SK-N-SH (cell line): ENCODE results near the gene CDK10. TPM values are rescaled to one million over a fixed set of nuclear protein-coding genes. Genes with fewer than 3 reads are reported as not detected.

Source experiments
- CTCF ChIA-PET: fragments of 300-600, 350-600 bp; formaldehyde crosslinking; extraction: SDS; loops from one replicate; lab custom pipeline; 2021; lab: Yijun Ruan, JAX
- POLR2A ChIA-PET: fragments of 350-600 bp; sonication (Branson Sonifier 250); formaldehyde crosslinking; extraction: SDS; loops from one replicate; lab custom pipeline; 2020; ENCODE audit warnings: antibody characterized with exemption, inconsistent platforms; lab: Yijun Ruan, JAX
- DNase-seq: peaks from one replicate; pipeline ENCODE4 v3.0.0; 2012
- H2AFZ ChIP-seq: fragments of 200-600 bp; sonication (generic); 2 replicates; pipeline ENCODE4 v1.8.1; 2016; ENCODE audit warnings: antibody characterized with exemption, mild to moderate bottlenecking, low read depth
- H3F3A ChIP-seq: fragments of 200-600 bp; sonication (generic); replicated peaks from 2 replicates; pipeline ENCODE3; 2016; ENCODE audit warnings: antibody characterized with exemption, mild to moderate bottlenecking; ENCODE audit not compliant: insufficient read depth
- H3K27ac ChIP-seq, 2 experiments: fragments of 200-500 bp in 1 of 2; fragments of 200-600 bp in 1 of 2; sonication (Bioruptor generic) in 1 of 2; sonication (generic), shearing (Covaris generic) in 1 of 2; 2 replicates each; pipeline versions ENCODE4 v1.5.1 to v1.6.1; 2014 to 2016; ENCODE audit warnings: low read depth in 2 of 2, inconsistent platforms in 1 of 2, low read length in 1 of 2, mild to moderate bottlenecking in 1 of 2, mixed read lengths in 1 of 2
- H3K27me3 ChIP-seq: fragments of 200-600 bp; sonication (generic), shearing (Covaris generic); 2 replicates; pipeline ENCODE4 v1.6.1; 2016; ENCODE audit warnings: mixed run types; ENCODE audit not compliant: insufficient read depth
- H3K36me3 ChIP-seq, 2 experiments: fragments of 200-500 bp in 1 of 2; fragments of 200-600 bp in 1 of 2; sonication (Bioruptor generic) in 1 of 2; sonication (generic) in 1 of 2; replicated peaks in 1 of 2; 2 replicates each; pipeline versions ENCODE3 to v1.5.1; 2014 to 2016; ENCODE audit warnings: low read length in 1 of 2, mild to moderate bottlenecking in 1 of 2; ENCODE audit not compliant: insufficient read depth in 2 of 2, control insufficient read depth in 1 of 2
- H3K4me1 ChIP-seq, 2 experiments: fragments of 200-500 bp in 1 of 2; fragments of 200-600 bp in 1 of 2; sonication (Bioruptor generic) in 1 of 2; sonication (generic), shearing (Covaris generic) in 1 of 2; 2 replicates each; pipeline versions ENCODE4 v1.5.1 to v1.6.1; 2014 to 2016; ENCODE audit warnings: low read depth in 1 of 2, low read length in 1 of 2, mixed run types in 1 of 2; ENCODE audit not compliant: insufficient read depth in 2 of 2, control insufficient read depth in 1 of 2
- H3K4me2 ChIP-seq: fragments of 200-600 bp; sonication (generic), shearing (Covaris generic); 2 replicates; pipeline ENCODE4 v1.6.1; 2017; ENCODE audit warnings: mixed run types
- H3K4me3 ChIP-seq, 2 experiments: fragments of 200-500 bp in 1 of 2; fragments of 200-600 bp in 1 of 2; sonication (Bioruptor generic) in 1 of 2; sonication (generic), shearing (Covaris generic) in 1 of 2; 2 replicates each; pipeline versions ENCODE4 v1.5.1 to v1.8.1; 2014 to 2016; ENCODE audit warnings: low read depth in 2 of 2, inconsistent platforms in 1 of 2, low read length in 1 of 2, mild to moderate bottlenecking in 1 of 2, mixed read lengths in 1 of 2, moderate library complexity in 1 of 2
- H3K79me2 ChIP-seq: fragments of 200-600 bp; sonication (generic); 2 replicates; pipeline ENCODE4 v1.8.1; 2017; ENCODE audit warnings: mild to moderate bottlenecking; ENCODE audit not compliant: insufficient read depth
- H3K9ac ChIP-seq: fragments of 200-600 bp; sonication (generic); 2 replicates; pipeline ENCODE4 v1.6.1; 2017; ENCODE audit warnings: mixed run types
- H3K9me2 ChIP-seq: fragments of 200-600 bp; sonication (generic); 2 replicates; pipeline ENCODE4 v1.6.1; 2017; ENCODE audit warnings: mixed run types
- H3K9me3 ChIP-seq: fragments of 200-600 bp; sonication (generic); 2 replicates; pipeline ENCODE4 v1.6.1; 2017; ENCODE audit warnings: mixed run types, mild to moderate bottlenecking, moderate library complexity
- H4K20me1 ChIP-seq: fragments of 200-600 bp; sonication (generic); 2 replicates; pipeline ENCODE4 v1.6.1; 2017; ENCODE audit warnings: mild to moderate bottlenecking, mixed run types; ENCODE audit not compliant: insufficient read depth
- FOSL2 ChIP-seq: IDR thresholded peaks from 2 replicates; pipeline ENCODE4 v1.4.0; 2012; ENCODE audit warnings: low read depth, mild to moderate bottlenecking, moderate library complexity, borderline replicate concordance
- MAX ChIP-seq: IDR thresholded peaks from 2 replicates; pipeline ENCODE4 v1.4.0; 2012; ENCODE audit warnings: low read depth
- MEF2A ChIP-seq: IDR thresholded peaks from 2 replicates; pipeline ENCODE4 v1.4.0; 2012; ENCODE audit warnings: low read depth, borderline replicate concordance
- MXI1 ChIP-seq: IDR thresholded peaks from 2 replicates; pipeline ENCODE4 v1.6.1; 2012; ENCODE audit warnings: mild to moderate bottlenecking, low read depth, low read length, improper control_type of control experiment
- NFIC ChIP-seq: IDR thresholded peaks from 2 replicates; pipeline ENCODE4 v1.4.0; 2012; ENCODE audit warnings: borderline replicate concordance
- NRF1 ChIP-seq: IDR thresholded peaks from 2 replicates; pipeline ENCODE4 v1.6.1; 2012; ENCODE audit warnings: low read depth, mild to moderate bottlenecking, low read length
- PBX3 ChIP-seq: IDR thresholded peaks from 2 replicates; pipeline ENCODE4; 2012
- POLR2AphosphoS5 ChIP-seq: IDR thresholded peaks from 2 replicates; pipeline ENCODE4 v1.6.1; 2012; ENCODE audit warnings: low read depth, low read length
- RAD21 ChIP-seq: IDR thresholded peaks from 2 replicates; pipeline ENCODE4 v1.6.1; 2012; ENCODE audit warnings: mild to moderate bottlenecking, low read length
- RCOR1 ChIP-seq: fragments of 150-350 bp; IDR thresholded peaks from 2 replicates; pipeline ENCODE4 v1.6.1; 2017; ENCODE audit warnings: antibody characterized with exemption, low read length
- RFX5 ChIP-seq: IDR thresholded peaks from 2 replicates; pipeline ENCODE4 v1.6.1; 2012; ENCODE audit warnings: mild to moderate bottlenecking, improper control_type of control experiment, low read length
- SIN3A ChIP-seq: IDR thresholded peaks from 2 replicates; pipeline ENCODE4 v1.6.1; 2012; ENCODE audit warnings: low read depth, mild to moderate bottlenecking, low read length, moderate library complexity, borderline replicate concordance
- TAF1 ChIP-seq: IDR thresholded peaks from 2 replicates; pipeline ENCODE4 v1.6.1; 2012; ENCODE audit warnings: low read depth, mild to moderate bottlenecking, low read length, moderate library complexity, borderline replicate concordance
- TEAD4 ChIP-seq: IDR thresholded peaks from 2 replicates; pipeline ENCODE4 v1.4.0; 2012; ENCODE audit warnings: mild to moderate bottlenecking, borderline replicate concordance; ENCODE audit not compliant: insufficient read depth
- WGBS: methylation state at CpG from one replicate; pipeline ENCODE4 v1.1.6; 2017; ENCODE audit warnings: low lambda C conversion rate; 5-methylcytosine and 5-hydroxymethylcytosine counted together
- polyA plus RNA-seq, 3 experiments: library from polyadenylated mRNA; depleted of rRNA; stranded (reverse); fragments of >200 nt; gene quantifications; 2 replicates each; pipeline ENCODE4 v1.2.3, GENCODE V29; 2012
- TF ChIP-seq, protein P1 (sequence below): IDR thresholded peaks from 2 replicates; pipeline ENCODE4 v1.4.0; 2012; ENCODE audit warnings: low read depth, borderline replicate concordance

CDK10 gene
- polyA plus RNA-seq, 1 of the 3 experiments (the other 2 are of a cell fraction) = 84.7 TPM

- ChIA-PET POLR2A (interaction anchor here (1.4 kb wide), 1 partner anchor 18 kb away, joined by 4 read pairs; the partner anchor contains the start of gene CDK10), CTCF (interaction anchor here (1.6 to 2.5 kb wide), 3 partner anchors 10 to 31 kb away, joined by 4 to 8 read pairs (median 7); partner anchors contain the start of genes CHMP1A and SPATA33)
- Histone ChIP-seq H3K36me3 (peaks cover 0 to 5% of the 10 kb centered on the region in 2 experiments), H3K4me2 (no peak overlapping the region), H3K9ac (no peak overlapping the region), H3K27ac (no peak overlapping the region), H2AFZ (no peak overlapping the region), H3K9me2 (no peaks in the 10 kb centered on the region), H4K20me1 (no peaks in the 10 kb centered on the region), H3K4me1 (no peaks in the 10 kb centered on the region), H3K9me3 (no peaks in the 10 kb centered on the region), H3K79me2 (no peaks in the 10 kb centered on the region), H3K27me3 (no peaks in the 10 kb centered on the region), H3F3A (peaks cover 4% of the 10 kb centered on the region), H3K4me3 (no peak overlapping the region)
- no peak for DNase-seq
- WGBS = 87% methylated on average over 5 of the region's 5 CpGs
- TF ChIP-seq TAF1 (no peak), TEAD4 (no peak), PBX3 (no peak), NFIC (no peak), MEF2A (no peak), POLR2AphosphoS5 (no peak), MXI1 (no peak), RAD21 (no peak), SIN3A (no peak), RFX5 (no peak)
- TF ChIP-seq, protein P1, sequence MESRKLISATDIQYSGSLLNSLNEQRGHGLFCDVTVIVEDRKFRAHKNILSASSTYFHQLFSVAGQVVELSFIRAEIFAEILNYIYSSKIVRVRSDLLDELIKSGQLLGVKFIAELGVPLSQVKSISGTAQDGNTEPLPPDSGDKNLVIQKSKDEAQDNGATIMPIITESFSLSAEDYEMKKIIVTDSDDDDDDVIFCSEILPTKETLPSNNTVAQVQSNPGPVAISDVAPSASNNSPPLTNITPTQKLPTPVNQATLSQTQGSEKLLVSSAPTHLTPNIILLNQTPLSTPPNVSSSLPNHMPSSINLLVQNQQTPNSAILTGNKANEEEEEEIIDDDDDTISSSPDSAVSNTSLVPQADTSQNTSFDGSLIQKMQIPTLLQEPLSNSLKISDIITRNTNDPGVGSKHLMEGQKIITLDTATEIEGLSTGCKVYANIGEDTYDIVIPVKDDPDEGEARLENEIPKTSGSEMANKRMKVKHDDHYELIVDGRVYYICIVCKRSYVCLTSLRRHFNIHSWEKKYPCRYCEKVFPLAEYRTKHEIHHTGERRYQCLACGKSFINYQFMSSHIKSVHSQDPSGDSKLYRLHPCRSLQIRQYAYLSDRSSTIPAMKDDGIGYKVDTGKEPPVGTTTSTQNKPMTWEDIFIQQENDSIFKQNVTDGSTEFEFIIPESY = no peak
Measured at GRCh38 chr16:89668790-89669158, 17.7 kb upstream of the CDK10 start.

DNA sequence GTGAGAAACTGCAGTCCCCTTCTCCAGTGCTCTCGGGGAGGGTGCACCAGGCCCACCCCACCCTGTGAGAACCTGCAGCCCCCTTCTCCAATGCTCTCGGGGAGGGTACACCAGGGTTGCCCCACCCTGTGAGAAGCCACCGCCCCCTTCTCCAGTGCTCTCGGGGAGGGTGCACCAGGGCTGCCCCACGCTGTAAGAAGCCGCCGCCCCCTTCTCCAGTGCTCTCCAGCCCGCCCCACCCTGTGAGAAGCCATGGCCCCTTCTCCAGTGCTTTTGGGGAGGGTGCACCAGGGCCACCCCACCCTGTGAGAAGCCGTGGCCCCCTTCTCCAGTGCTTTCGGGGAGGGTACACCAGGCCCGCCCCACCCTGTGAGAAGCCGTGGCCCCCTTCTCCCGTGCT is 16.7 kb upstream of the CDK10 start:
- H3K4me2 ChIP-seq = no peak overlapping the region
- TF ChIP-seq MAX = no peak
- TF ChIP-seq FOSL2 = no peak
- TF ChIP-seq, protein P1 = no peak
- TF ChIP-seq NRF1 = no peak
- no peak for TF ChIP-seq RCOR1
- no peak for TF ChIP-seq RFX5
- TF ChIP-seq, all 33 proteins: peak for 0
- Histone ChIP-seq H3K9me2 (no peaks in the 10 kb centered on the region), H3F3A (peaks cover 4% of the 10 kb centered on the region), H3K79me2 (no peaks in the 10 kb centered on the region), H3K27ac (no peak overlapping the region), H3K36me3 (peaks cover 0 to 5% of the 10 kb centered on the region in 2 experiments), H3K9ac (no peak overlapping the region), H3K27me3 (no peaks in the 10 kb centered on the region), H3K9me3 (no peaks in the 10 kb centered on the region), H2AFZ (no peak overlapping the region), H3K4me3 (no peak overlapping the region), H3K4me1 (no peaks in the 10 kb centered on the region), H4K20me1 (no peaks in the 10 kb centered on the region)
- WGBS = 68% methylated on average over 3 of the region's 13 CpGs
- CTCF ChIA-PET = interaction anchor here (1.0 kb wide), 1 partner anchor 191 kb away, joined by 3 read pairs; no protein-coding TSS in a partner anchor
- POLR2A ChIA-PET = no interaction called here
- DNase-seq = no peak
